22Rv1 (cell line): ENCODE results near the gene RC3H1.

Experiments
- ZFX ChIP-seq: fragments of 450-650 bp; IDR thresholded peaks from 2 replicates; pipeline ENCODE4 v1.6.1; 2017; ENCODE audit warnings: antibody characterized with exemption, borderline replicate concordance
- TF ChIP-seq, protein P1 (sequence below): fragments of 450-650 bp; IDR thresholded peaks from 2 replicates; pipeline ENCODE4 v1.5.1; 2017; ENCODE audit warnings: mild to moderate bottlenecking

DNA sequence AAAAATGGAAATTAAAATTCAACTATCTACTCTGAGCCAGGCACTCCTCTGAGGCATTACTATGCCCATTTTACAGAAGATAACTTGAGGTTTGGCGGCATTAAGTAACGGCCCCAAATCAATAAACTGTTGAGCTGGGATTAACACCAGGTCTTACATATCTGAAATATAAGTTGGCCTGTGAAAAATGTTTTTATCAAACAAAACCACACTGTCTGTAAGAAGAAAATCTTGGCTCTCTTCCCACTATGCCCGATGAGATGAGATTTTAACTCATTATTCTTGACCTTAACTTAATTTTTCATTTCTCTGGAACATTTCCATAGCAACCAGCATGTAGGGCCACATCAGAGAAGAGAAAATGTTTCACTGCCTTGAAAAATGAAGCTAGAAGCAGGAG, 21.8 kb downstream of the RC3H1 start:
- TF ChIP-seq, protein P1, sequence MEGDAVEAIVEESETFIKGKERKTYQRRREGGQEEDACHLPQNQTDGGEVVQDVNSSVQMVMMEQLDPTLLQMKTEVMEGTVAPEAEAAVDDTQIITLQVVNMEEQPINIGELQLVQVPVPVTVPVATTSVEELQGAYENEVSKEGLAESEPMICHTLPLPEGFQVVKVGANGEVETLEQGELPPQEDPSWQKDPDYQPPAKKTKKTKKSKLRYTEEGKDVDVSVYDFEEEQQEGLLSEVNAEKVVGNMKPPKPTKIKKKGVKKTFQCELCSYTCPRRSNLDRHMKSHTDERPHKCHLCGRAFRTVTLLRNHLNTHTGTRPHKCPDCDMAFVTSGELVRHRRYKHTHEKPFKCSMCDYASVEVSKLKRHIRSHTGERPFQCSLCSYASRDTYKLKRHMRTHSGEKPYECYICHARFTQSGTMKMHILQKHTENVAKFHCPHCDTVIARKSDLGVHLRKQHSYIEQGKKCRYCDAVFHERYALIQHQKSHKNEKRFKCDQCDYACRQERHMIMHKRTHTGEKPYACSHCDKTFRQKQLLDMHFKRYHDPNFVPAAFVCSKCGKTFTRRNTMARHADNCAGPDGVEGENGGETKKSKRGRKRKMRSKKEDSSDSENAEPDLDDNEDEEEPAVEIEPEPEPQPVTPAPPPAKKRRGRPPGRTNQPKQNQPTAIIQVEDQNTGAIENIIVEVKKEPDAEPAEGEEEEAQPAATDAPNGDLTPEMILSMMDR, result no peak
- no peak for TF ChIP-seq ZFX
